ENCODE measurements around the gene NEDD4L. TPM values are rescaled to one million over a fixed set of nuclear protein-coding genes. Genes with fewer than 3 reads are reported as not detected.
A peak's percentile ranks its signal among the peaks of the same experiment; 100 is the strongest.

NEDD4L gene
- total and polyA plus RNA-seq, 12 donors = 17.8 to 110 (median 37.6) TPM

DNA sequence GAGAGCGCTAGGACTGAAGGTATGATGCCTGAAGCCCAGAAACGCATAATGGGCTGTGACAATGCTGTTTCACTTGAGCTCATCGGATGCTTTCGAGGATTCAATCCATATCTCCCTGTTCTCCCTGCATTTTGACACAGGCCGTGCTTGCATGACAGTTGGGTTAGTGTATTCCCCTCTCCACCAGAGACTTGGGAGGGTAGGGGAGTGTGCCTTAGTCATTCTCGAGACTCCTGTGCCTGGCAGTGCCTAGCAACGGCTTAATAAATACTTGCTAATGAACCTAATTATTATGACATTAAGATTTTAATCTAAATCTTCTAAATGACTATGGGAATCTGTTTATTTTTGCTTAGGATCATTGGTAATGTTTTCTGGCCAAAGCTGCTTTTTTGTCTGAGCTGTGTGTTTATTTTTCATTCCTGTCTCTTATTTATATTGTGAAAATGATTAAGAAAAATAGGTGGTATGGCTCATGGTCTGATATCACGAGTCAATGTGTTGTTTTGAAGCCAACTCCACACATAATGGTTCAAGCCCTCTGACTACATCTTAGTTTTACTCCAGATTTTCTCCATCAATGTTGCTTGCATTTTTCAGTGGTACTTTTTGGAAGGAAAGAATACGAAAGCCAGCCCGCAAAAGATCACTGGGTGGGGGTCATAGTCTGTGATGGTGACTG lies 61.3 kb downstream of the NEDD4L start:
- Histone ChIP-seq H3K27me3 (no peaks in the 10 kb centered on the region), H3K4me1 (replicated peaks in 1 of 2) (peaks cover 6 to 25% of the 10 kb centered on the region in 2 donors), H3K9me3 (replicated peaks in 1 of 3) (no peaks in the 10 kb centered on the region), H3K27ac (peak overlapping the region in 2 of 5 donors; percentile 13 to 48), H3K36me3 (replicated peaks in 1 of 2) (no peaks in the 10 kb centered on the region), H3K4me3 (no peak overlapping the region)
- intact Hi-C loops (cut with DNase I) = no loop called here
- DNase-seq = no peak
- no peak for TF ChIP-seq POLR2A (IDR thresholded peaks at IDR 0.05)
- TF ChIP-seq, protein P1, sequence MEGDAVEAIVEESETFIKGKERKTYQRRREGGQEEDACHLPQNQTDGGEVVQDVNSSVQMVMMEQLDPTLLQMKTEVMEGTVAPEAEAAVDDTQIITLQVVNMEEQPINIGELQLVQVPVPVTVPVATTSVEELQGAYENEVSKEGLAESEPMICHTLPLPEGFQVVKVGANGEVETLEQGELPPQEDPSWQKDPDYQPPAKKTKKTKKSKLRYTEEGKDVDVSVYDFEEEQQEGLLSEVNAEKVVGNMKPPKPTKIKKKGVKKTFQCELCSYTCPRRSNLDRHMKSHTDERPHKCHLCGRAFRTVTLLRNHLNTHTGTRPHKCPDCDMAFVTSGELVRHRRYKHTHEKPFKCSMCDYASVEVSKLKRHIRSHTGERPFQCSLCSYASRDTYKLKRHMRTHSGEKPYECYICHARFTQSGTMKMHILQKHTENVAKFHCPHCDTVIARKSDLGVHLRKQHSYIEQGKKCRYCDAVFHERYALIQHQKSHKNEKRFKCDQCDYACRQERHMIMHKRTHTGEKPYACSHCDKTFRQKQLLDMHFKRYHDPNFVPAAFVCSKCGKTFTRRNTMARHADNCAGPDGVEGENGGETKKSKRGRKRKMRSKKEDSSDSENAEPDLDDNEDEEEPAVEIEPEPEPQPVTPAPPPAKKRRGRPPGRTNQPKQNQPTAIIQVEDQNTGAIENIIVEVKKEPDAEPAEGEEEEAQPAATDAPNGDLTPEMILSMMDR (IDR thresholded peaks at IDR 0.05) = no peak
- WGBS, 4 donors = 61 to 78% (median 69%) methylated on average over 8 to 10 of the region's 10 CpGs

DNA sequence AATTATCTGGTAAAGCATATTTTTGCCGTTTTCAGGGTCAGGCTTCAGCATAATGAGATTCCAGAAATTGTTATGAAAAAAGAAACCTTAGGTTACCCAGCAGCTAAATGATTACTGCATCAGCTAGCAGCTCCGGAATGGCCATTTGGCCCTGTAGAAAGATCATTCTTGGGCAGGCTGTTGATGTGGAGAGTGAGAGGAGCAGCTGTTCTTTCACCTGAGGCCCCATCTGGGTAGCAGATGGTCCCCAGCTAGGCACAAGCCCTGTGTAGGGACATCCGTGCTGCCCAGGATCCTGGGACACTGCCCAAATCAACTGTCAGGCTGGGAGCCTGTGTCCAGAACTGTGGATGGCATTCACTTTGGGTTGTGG lies 61.8 kb downstream of the NEDD4L start:
- no peaks in the 10 kb centered on the region for H3K9me3 ChIP-seq (replicated peaks in 1 of 3)
- no peak overlapping the region for H3K4me3 ChIP-seq
- peak overlapping the region in 3 of 5 donors; percentile 13 to 69 (median 48) for H3K27ac ChIP-seq
- no peaks in the 10 kb centered on the region for H3K27me3 ChIP-seq
- TF ChIP-seq, protein P1 (IDR thresholded peaks at IDR 0.05) = no peak
- H3K4me1 ChIP-seq (replicated peaks in 1 of 2) = peaks cover 6 to 25% of the 10 kb centered on the region in 2 donors
- no peak for DNase-seq
- WGBS, 4 donors = 24 to 36% (median 29%) methylated on average over 3 of the region's 3 CpGs
- H3K36me3 ChIP-seq (replicated peaks in 1 of 2) = no peaks in the 10 kb centered on the region
- intact Hi-C loops (cut with DNase I) = no loop called here

DNA sequence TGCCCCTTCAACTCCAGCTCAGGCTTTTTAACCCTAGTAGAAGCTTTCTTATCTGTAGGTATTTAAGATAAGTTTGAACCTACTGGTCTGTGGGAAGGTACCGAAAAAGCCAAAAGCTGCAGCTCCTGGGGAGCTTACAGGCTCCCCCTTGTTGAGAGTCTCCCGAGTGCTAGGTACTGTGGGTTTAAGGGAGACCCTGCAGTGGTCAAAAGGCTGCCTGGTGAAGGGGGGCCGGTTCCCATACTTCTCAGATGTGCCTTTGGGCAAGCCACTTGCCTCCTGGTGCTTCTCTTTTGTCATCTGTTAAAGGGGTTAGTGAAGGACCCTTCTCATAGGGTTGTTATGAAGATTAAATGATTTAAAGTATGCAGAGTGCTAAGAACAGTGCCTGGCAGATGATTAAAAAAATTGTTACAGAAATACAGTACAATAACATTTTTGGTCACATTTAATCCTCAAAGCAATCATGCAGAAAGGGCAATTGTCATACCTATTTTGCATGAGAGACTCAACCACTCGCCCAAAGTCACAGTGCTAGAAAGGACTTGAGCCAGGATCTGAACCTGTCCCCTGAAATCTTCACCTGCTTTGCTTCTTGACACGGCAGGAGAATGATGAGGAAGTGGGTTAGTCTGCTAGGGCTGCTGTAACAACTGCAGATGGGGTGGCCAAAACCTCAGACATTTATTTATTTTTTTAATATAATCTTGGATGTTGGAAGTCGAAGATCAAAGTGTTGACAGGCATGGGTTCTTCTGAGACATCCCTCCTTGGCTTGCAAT lies 62.5 kb downstream of the NEDD4L start:
- no peak for DNase-seq
- WGBS, 4 donors = 85 to 88% (median 86%) methylated on average over 5 to 6 of the region's 6 CpGs
- peaks cover 6 to 25% of the 10 kb centered on the region in 2 donors for H3K4me1 ChIP-seq (replicated peaks in 1 of 2)
- H3K27ac ChIP-seq = peak overlapping the region in 1 of 5 donors; percentile 69
- H3K36me3 ChIP-seq (replicated peaks in 1 of 2) = no peaks in the 10 kb centered on the region
- intact Hi-C loops (cut with DNase I) = no loop called here
- no peak for TF ChIP-seq POLR2A (IDR thresholded peaks at IDR 0.05)
- TF ChIP-seq, protein P1 (IDR thresholded peaks at IDR 0.05) = no peak
- no peaks in the 10 kb centered on the region for H3K27me3 ChIP-seq
- H3K9me3 ChIP-seq (replicated peaks in 1 of 3) = no peaks in the 10 kb centered on the region
- no peak overlapping the region for H3K4me3 ChIP-seq

DNA sequence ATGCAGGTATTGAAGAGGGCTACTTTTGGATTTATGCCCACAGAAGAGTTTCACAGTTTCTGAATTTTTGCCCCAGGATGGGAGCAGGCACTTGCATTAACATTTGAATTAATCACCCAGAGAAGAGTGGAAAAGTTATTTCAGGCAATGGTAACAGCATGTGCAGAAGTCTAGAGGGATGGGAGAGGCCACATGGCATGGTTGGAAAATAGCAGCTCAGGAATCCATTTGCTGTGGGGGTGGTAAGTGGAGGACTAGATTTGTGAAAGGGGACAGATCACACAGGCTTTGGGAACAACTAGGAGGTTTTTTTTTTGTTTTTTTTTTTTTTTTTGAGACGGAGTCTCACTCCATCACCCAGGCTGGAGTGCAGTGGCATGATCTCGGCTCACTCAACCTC lies 65.2 kb downstream of the NEDD4L start:
- WGBS, 4 donors = 89 to 100% (median 98%) methylated on average over 2 of the region's 2 CpGs
- no peak overlapping the region for H3K27ac ChIP-seq
- intact Hi-C loops (cut with DNase I) = no loop called here
- no peaks in the 10 kb centered on the region for H3K36me3 ChIP-seq (replicated peaks in 1 of 2)
- no peaks in the 10 kb centered on the region for H3K9me3 ChIP-seq (replicated peaks in 1 of 3)
- no peaks in the 10 kb centered on the region for H3K27me3 ChIP-seq
- TF ChIP-seq, protein P1 (IDR thresholded peaks at IDR 0.05) = no peak
- no peak for TF ChIP-seq POLR2A (IDR thresholded peaks at IDR 0.05)
- no peak overlapping the region for H3K4me3 ChIP-seq
- H3K4me1 ChIP-seq (replicated peaks in 1 of 2) = peaks cover 0 to 9% of the 10 kb centered on the region in 2 donors
- no peak for DNase-seq

All from adrenal gland (tissue), 12 donors.